ENCODE measurements around the gene MRPL54. TPM values are rescaled to one million over a fixed set of nuclear protein-coding genes. Genes with fewer than 3 reads are reported as not detected.
A peak's percentile ranks its signal among the peaks of the same experiment; 100 is the strongest.

MRPL54 gene
- 100 to 1,000 TPM; 113 to 186 (median 131) TPM for polyA plus RNA-seq (ENCODE audit: low read depth in 6 of 6)

GRCh38 chr19:3762501-3763459 is at the start of gene MRPL54:
TSS of gene MRPL54 (plus strand) at chr19:3762682. CDS start at chr19:3762701, 19 bp downstream.
- ATAC-seq (ENCODE audit: low read depth in 2 of 2) = peak; percentile 79 to 82
- Mint-ChIP-seq H3K4me1 (peaks cover 23 to 40% (median 27%) of the 10 kb centered on the region in 3 donors), H3K27me3 (no peaks in the 10 kb centered on the region), H3K27ac (peak within 1 kb of the TSS; percentile 99 to 100 (median 100)), H3K9me3 (peaks cover 0 to 2% (median 0%) of the 10 kb centered on the region in 7 donors), H3K4me3 (peak within 1 kb of the TSS; percentile 91 to 100 (median 99)), H3K36me3 (peaks cover 0 to 7% of the 10 kb centered on the region in 2 donors)
- DNase-seq = peak; percentile 100

- Mint-ChIP-seq H3K27me3 (peaks cover 0 to 39% (median 6%) of the 10 kb centered on the region in 3 donors), H3K27ac (peak overlapping the region in 1 of 6 donors; percentile 58), H3K4me1 (peaks cover 4 to 16% (median 6%) of the 10 kb centered on the region in 3 donors), H3K36me3 (no peaks in the 10 kb centered on the region), H3K9me3 (no peaks in the 10 kb centered on the region), H3K4me3 (no peak overlapping the region)
- DNase-seq (no peak), ATAC-seq (ENCODE audit: low read depth in 2 of 2) (no peak)
Measured at GRCh38 chr19:3716147-3716668, 46.3 kb upstream of the MRPL54 start.

- no peak overlapping the region for H3K4me3 Mint-ChIP-seq
- H3K27me3 Mint-ChIP-seq = peaks cover 0 to 35% (median 9%) of the 10 kb centered on the region in 3 donors
- H3K36me3 Mint-ChIP-seq = no peaks in the 10 kb centered on the region
- H3K9me3 Mint-ChIP-seq = peaks cover 0 to 2% (median 0%) of the 10 kb centered on the region in 7 donors
- ATAC-seq (ENCODE audit: low read depth in 2 of 2) (no peak), DNase-seq (no peak)
- H3K4me1 Mint-ChIP-seq = peaks cover 8 to 17% (median 11%) of the 10 kb centered on the region in 3 donors
- H3K27ac Mint-ChIP-seq = no peak overlapping the region
Measured at GRCh38 chr19:3719868-3720267, 42.6 kb upstream of the MRPL54 start.

DNA sequence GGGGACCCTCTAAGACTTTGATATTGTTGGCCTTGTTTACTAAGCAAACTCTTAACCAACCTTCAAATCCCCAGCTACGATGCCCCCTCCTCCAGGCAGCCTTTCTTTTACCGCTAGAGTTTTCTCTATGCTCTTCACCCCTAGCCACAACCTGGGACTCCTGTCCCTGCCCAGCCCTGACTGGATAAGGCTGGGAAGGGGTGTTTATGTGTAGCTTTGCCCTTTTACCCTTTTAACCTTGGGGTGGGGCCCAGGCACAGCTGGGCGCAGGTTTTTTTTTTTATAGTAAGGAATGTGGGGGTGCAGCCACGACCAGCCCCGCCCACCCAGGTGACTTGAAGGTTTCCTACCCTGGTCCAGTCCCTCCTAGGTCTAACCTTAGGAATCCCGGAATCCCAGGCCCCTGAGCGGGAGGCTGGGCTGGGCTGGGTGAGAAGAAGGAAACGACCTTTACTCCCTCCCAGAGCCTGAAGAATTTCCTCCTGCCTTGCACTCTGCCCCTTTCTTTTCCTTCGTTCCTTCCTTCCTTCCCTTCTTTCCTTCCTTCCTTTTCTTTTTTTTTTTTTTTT is 42.0 kb upstream of the MRPL54 start:
- Mint-ChIP-seq H3K4me3 (peak overlapping the region in 1 of 8 donors; percentile 12), H3K4me1 (peaks cover 8 to 17% (median 11%) of the 10 kb centered on the region in 3 donors), H3K36me3 (no peaks in the 10 kb centered on the region), H3K27ac (peak overlapping the region in 2 of 6 donors; percentile 53 to 74), H3K9me3 (peaks cover 0 to 2% (median 0%) of the 10 kb centered on the region in 7 donors), H3K27me3 (peaks cover 0 to 31% (median 9%) of the 10 kb centered on the region in 3 donors)
- ATAC-seq (ENCODE audit: low read depth in 2 of 2) (no peak), DNase-seq (no peak)

GRCh38 chr19:3721131-3721886 is 41.2 kb upstream of the MRPL54 start:
- H3K27ac Mint-ChIP-seq = no peak overlapping the region
- DNase-seq = peak; percentile 76
- peak overlapping the region; percentile 43 to 86 (median 75) for H3K4me3 Mint-ChIP-seq
- H3K9me3 Mint-ChIP-seq = peaks cover 0 to 2% (median 0%) of the 10 kb centered on the region in 7 donors
- peaks cover 8 to 17% (median 11%) of the 10 kb centered on the region in 3 donors for H3K4me1 Mint-ChIP-seq
- ATAC-seq (ENCODE audit: low read depth in 2 of 2) = peak; percentile 85 to 92
- H3K36me3 Mint-ChIP-seq = no peaks in the 10 kb centered on the region
- peaks cover 0 to 29% (median 9%) of the 10 kb centered on the region in 3 donors for H3K27me3 Mint-ChIP-seq

GRCh38 chr19:3721887-3722442 is 40.5 kb upstream of the MRPL54 start:
- no peak overlapping the region for H3K27ac Mint-ChIP-seq
- H3K4me1 Mint-ChIP-seq = peaks cover 8 to 17% (median 11%) of the 10 kb centered on the region in 3 donors
- peaks cover 0 to 2% (median 0%) of the 10 kb centered on the region in 7 donors for H3K9me3 Mint-ChIP-seq
- H3K36me3 Mint-ChIP-seq = no peaks in the 10 kb centered on the region
- no peak for ATAC-seq (ENCODE audit: low read depth in 2 of 2)
- peaks cover 0 to 29% (median 9%) of the 10 kb centered on the region in 3 donors for H3K27me3 Mint-ChIP-seq
- peak overlapping the region in 7 of 8 donors; percentile 61 to 83 (median 70) for H3K4me3 Mint-ChIP-seq
- DNase-seq = no peak

DNA sequence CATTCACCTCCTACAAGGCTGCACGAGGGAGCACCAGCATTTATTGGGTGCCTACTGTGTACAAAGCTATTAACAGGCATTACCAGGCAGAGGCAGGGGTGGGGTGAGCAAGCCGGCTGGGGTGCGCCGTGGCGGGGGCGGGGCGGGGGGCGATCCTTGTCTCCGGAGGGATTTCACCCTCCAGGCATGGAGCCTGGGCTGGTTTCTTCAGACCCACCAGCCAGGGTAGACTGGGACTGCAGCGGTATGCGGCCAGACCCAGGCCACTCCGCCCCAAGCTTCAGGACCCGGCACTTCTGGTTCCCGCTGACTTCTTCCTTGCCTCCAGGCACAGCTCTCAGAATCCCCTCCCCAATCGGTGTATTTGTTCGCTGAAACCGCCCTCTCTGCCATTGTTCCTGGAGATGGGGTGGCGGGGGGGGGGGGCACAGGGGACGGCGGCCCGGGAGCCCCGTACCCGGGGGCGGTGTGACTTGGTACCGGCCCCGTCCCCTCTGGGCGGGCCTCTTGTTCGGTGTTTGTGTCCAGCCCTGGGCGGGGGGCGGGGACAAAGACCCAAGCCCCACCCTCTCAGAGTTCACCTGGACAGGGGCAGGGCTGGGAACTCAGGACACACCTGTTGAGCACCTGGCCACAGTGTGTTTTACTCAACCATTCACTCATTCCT is 39.9 kb upstream of the MRPL54 start:
- no peaks in the 10 kb centered on the region for H3K36me3 Mint-ChIP-seq
- peak overlapping the region in 6 of 8 donors; percentile 61 to 83 (median 70) for H3K4me3 Mint-ChIP-seq
- H3K27me3 Mint-ChIP-seq = peaks cover 0 to 29% (median 9%) of the 10 kb centered on the region in 3 donors
- peaks cover 8 to 17% (median 11%) of the 10 kb centered on the region in 3 donors for H3K4me1 Mint-ChIP-seq
- ATAC-seq (ENCODE audit: low read depth in 2 of 2) (no peak), DNase-seq (no peak)
- H3K9me3 Mint-ChIP-seq = peaks cover 0 to 2% (median 0%) of the 10 kb centered on the region in 7 donors
- no peak overlapping the region for H3K27ac Mint-ChIP-seq

GRCh38 chr19:3723110-3723488 is 39.4 kb upstream of the MRPL54 start:
- DNase-seq (no peak), ATAC-seq (ENCODE audit: low read depth in 2 of 2) (no peak)
- Mint-ChIP-seq H3K27me3 (peaks cover 0 to 29% (median 9%) of the 10 kb centered on the region in 3 donors), H3K4me1 (peaks cover 8 to 17% (median 11%) of the 10 kb centered on the region in 3 donors), H3K9me3 (peaks cover 0 to 2% (median 0%) of the 10 kb centered on the region in 7 donors), H3K36me3 (no peaks in the 10 kb centered on the region), H3K4me3 (no peak overlapping the region), H3K27ac (peak overlapping the region in 1 of 6 donors; percentile 88)

DNA sequence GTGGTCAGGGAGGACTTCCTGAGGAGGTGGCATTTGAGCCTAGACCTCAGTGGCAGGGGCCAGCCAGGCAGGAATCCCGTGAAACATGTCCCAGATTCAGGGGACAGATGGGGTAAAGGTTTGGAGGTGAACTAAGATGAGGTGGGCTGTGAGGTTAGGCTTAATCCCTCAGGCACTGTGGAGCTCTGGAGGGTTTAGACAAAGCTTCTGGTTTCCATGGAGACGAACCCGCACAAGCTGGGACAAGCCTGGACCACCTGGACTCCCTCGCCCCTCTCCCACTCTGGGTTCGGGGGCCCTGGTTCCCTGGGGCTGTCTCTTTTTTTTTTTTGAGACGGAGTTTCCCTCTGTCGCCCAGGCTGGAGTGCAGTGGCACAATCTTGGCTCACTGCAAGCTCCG is 38.6 kb upstream of the MRPL54 start:
- no peak for ATAC-seq (ENCODE audit: low read depth in 2 of 2)
- DNase-seq = no peak
- H3K27ac Mint-ChIP-seq = peak overlapping the region in 1 of 6 donors; percentile 28
- H3K36me3 Mint-ChIP-seq = no peaks in the 10 kb centered on the region
- peaks cover 0 to 29% (median 8%) of the 10 kb centered on the region in 3 donors for H3K27me3 Mint-ChIP-seq
- peaks cover 8 to 16% (median 11%) of the 10 kb centered on the region in 3 donors for H3K4me1 Mint-ChIP-seq
- H3K9me3 Mint-ChIP-seq = peaks cover 0 to 2% (median 0%) of the 10 kb centered on the region in 7 donors
- H3K4me3 Mint-ChIP-seq = no peak overlapping the region

DNA sequence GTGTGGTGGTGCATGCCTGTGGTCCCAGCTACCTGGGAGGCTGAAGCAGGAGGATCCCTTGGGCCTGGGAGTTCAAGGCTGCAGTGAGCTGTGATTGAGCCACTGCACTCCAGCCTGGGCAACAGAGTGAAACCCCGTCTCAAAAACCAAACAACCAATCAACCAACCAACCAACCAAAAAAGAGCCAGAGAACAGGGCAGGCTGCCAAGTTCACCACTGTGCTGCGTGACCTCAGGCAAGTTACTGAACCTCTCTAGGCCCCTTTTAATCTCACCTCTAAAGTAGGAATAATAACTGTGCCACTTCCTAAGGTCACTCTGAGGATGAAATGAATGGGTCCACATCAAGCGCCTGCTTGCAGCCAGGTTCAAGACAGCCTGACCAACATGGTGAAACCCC is 37.4 kb upstream of the MRPL54 start:
- Mint-ChIP-seq H3K4me1 (peaks cover 8 to 11% (median 11%) of the 10 kb centered on the region in 3 donors), H3K27ac (peak overlapping the region in 1 of 6 donors; percentile 24), H3K9me3 (peaks cover 0 to 2% (median 0%) of the 10 kb centered on the region in 7 donors), H3K4me3 (no peak overlapping the region), H3K27me3 (peaks cover 0 to 21% (median 4%) of the 10 kb centered on the region in 3 donors), H3K36me3 (no peaks in the 10 kb centered on the region)
- no peak for ATAC-seq (ENCODE audit: low read depth in 2 of 2)
- DNase-seq = no peak

- Mint-ChIP-seq H3K4me3 (no peak overlapping the region), H3K36me3 (no peaks in the 10 kb centered on the region), H3K27ac (no peak overlapping the region), H3K9me3 (peaks cover 0 to 2% (median 0%) of the 10 kb centered on the region in 7 donors), H3K4me1 (peaks cover 8 to 11% (median 8%) of the 10 kb centered on the region in 3 donors), H3K27me3 (peaks cover 0 to 14% (median 4%) of the 10 kb centered on the region in 3 donors)
- ATAC-seq (ENCODE audit: low read depth in 2 of 2) = no peak
- no peak for DNase-seq
Measured at GRCh38 chr19:3725640-3726310, 36.7 kb upstream of the MRPL54 start.

All from naive B cell (primary cell).